Progenitor cell of endocrine pancreas (in vitro differentiated cells): Measurements from ENCODE around the gene ABLIM1. TPM values are rescaled to one million over a fixed set of nuclear protein-coding genes. Genes with fewer than 3 reads are reported as not detected.
A peak's percentile ranks its signal among the peaks of the same experiment; 100 is the strongest.

ENCODE experiments used
- DNase-seq: peaks from one replicate; pipeline ENCODE4 v3.0.0; 2021; ENCODE audit warnings: low spot score; ENCODE audit not compliant: unreplicated experiment
- H3K27ac Mint-ChIP-seq: 2 replicates; pipeline ENCODE4 v1.8.0; 2021; ENCODE audit warnings: mild to moderate bottlenecking, moderate library complexity, mixed read lengths
- H3K27me3 Mint-ChIP-seq: 2 replicates; pipeline ENCODE4 v1.8.0; 2021; ENCODE audit warnings: mixed read lengths
- H3K36me3 Mint-ChIP-seq: 2 replicates; pipeline ENCODE4 v1.8.0; 2022; ENCODE audit warnings: mixed read lengths; ENCODE audit not compliant: insufficient read depth
- H3K4me1 Mint-ChIP-seq: 2 replicates; pipeline ENCODE4 v1.8.0; 2021; ENCODE audit warnings: low read depth, mixed read lengths
- H3K4me3 Mint-ChIP-seq: 2 replicates; pipeline ENCODE4 v1.8.0; 2021; ENCODE audit warnings: low read depth, mild to moderate bottlenecking, moderate library complexity, mixed read lengths
- H3K9me3 Mint-ChIP-seq: 2 replicates; pipeline ENCODE4 v1.8.0; 2021; ENCODE audit warnings: low read depth, mixed read lengths
- CTCF ChIP-seq: fragments of 200-600 bp; sonication (generic); IDR thresholded peaks from one replicate; pipeline ENCODE4 v1.5.0; 2021; ENCODE audit warnings: antibody characterized with exemption, mild to moderate bottlenecking; ENCODE audit not compliant: unreplicated experiment
- total RNA-seq: library from RNA; stranded (reverse); gene quantifications from 2 replicates; pipeline ENCODE4 v1.2.1, GENCODE V29; 2021

The ABLIM1 gene
- total RNA-seq, 1 donor from 2014 or later = 59.1 TPM

- Mint-ChIP-seq H3K9me3 (no peaks in the 10 kb centered on the region), H3K36me3 (no peaks in the 10 kb centered on the region), H3K27me3 (no peaks in the 10 kb centered on the region), H3K27ac (peak overlapping the region; percentile 97), H3K4me1 (peaks cover 42% of the 10 kb centered on the region), H3K4me3 (peak overlapping the region; percentile 79)
- no peak for DNase-seq
- TF ChIP-seq CTCF = no peak
Measured at GRCh38 chr10:114526126-114526503, 132.0 kb downstream of the ABLIM1 start.

- Mint-ChIP-seq H3K27me3 (no peaks in the 10 kb centered on the region), H3K4me3 (peak overlapping the region; percentile 79), H3K9me3 (peaks cover 1% of the 10 kb centered on the region), H3K4me1 (peaks cover 43% of the 10 kb centered on the region), H3K27ac (peak overlapping the region; percentile 97), H3K36me3 (peaks cover under 1% of the 10 kb centered on the region)
- TF ChIP-seq CTCF = no peak
- DNase-seq = no peak
Measured at GRCh38 chr10:114525368-114525949, 132.6 kb downstream of the ABLIM1 start.

GRCh38 chr10:114523876-114524275, 134.2 kb downstream of the ABLIM1 start:
- Mint-ChIP-seq H3K36me3 (peaks cover 6% of the 10 kb centered on the region), H3K4me1 (peaks cover 55% of the 10 kb centered on the region), H3K9me3 (peaks cover 4% of the 10 kb centered on the region), H3K4me3 (no peak overlapping the region), H3K27ac (peak overlapping the region; percentile 45), H3K27me3 (no peaks in the 10 kb centered on the region)
- DNase-seq = no peak
- no peak for TF ChIP-seq CTCF

GRCh38 chr10:114521255-114521654, 136.8 kb downstream of the ABLIM1 start:
- TF ChIP-seq CTCF = no peak
- peaks cover 4% of the 10 kb centered on the region for H3K9me3 Mint-ChIP-seq
- H3K4me1 Mint-ChIP-seq = peaks cover 61% of the 10 kb centered on the region
- H3K36me3 Mint-ChIP-seq = peaks cover 6% of the 10 kb centered on the region
- H3K4me3 Mint-ChIP-seq = no peak overlapping the region
- DNase-seq = no peak
- no peaks in the 10 kb centered on the region for H3K27me3 Mint-ChIP-seq
- H3K27ac Mint-ChIP-seq = no peak overlapping the region

- TF ChIP-seq CTCF = no peak
- no peak for DNase-seq
- peaks cover 4% of the 10 kb centered on the region for H3K9me3 Mint-ChIP-seq
- H3K4me3 Mint-ChIP-seq = no peak overlapping the region
- peaks cover 62% of the 10 kb centered on the region for H3K4me1 Mint-ChIP-seq
- peaks cover 6% of the 10 kb centered on the region for H3K36me3 Mint-ChIP-seq
- peak overlapping the region; percentile 70 for H3K27ac Mint-ChIP-seq
- no peaks in the 10 kb centered on the region for H3K27me3 Mint-ChIP-seq
Measured at GRCh38 chr10:114520453-114520852, 137.6 kb downstream of the ABLIM1 start.
